ENCODE results near the gene ABCD4.

Gene ABCD4

GRCh38 chr14:74238974-74239847 is 63.5 kb downstream of the ABCD4 start, which contains the start of gene VSX2:
VSX2 (plus strand) TSS chr14:74239449; CDS start chr14:74239562, 113 bp downstream.
- DNase-seq (ENCODE audit: low read depth in 2 of 2, low spot score in 1 of 2), result no peak

GRCh38 chr14:74237441-74237840 is 65.3 kb downstream of the ABCD4 start:
- no peak for DNase-seq (ENCODE audit: low read depth in 2 of 2, low spot score in 1 of 2)
